H9 (cell line): ENCODE results near the gene S1PR3. TPM values are rescaled to one million over a fixed set of nuclear protein-coding genes. Genes with fewer than 3 reads are reported as not detected.

Experiments
- DNase-seq: peaks from one replicate; pipeline ENCODE4 v3.0.0-alpha.2; 2017
- H2AFZ ChIP-seq: one replicate; pipeline ENCODE4 v1.6.1; 2013; ENCODE audit warnings: mild to moderate bottlenecking, low read length, control low read depth, moderate library complexity
- H2AK5ac ChIP-seq: 2 replicates; pipeline ENCODE4 v1.6.1; 2013; ENCODE audit warnings: low read length, control low read depth, mixed read lengths; ENCODE audit not compliant: insufficient read length
- H2BK120ac ChIP-seq: one replicate; pipeline ENCODE4 v1.6.1; 2013; ENCODE audit warnings: low read depth, mild to moderate bottlenecking, low read length, control low read depth, inconsistent platforms; ENCODE audit not compliant: poor library complexity, severe bottlenecking
- H2BK12ac ChIP-seq: 2 replicates; pipeline ENCODE4 v1.6.1; 2013; ENCODE audit warnings: low read length, control low read depth, mixed read lengths, low read depth; ENCODE audit not compliant: insufficient read length
- H2BK15ac ChIP-seq: 2 replicates; pipeline ENCODE4 v1.6.1; 2013; ENCODE audit warnings: low read depth, low read length, control low read depth
- H2BK20ac ChIP-seq: one replicate; pipeline ENCODE4 v1.6.1; 2013; ENCODE audit warnings: low read depth, mild to moderate bottlenecking, low read length, control low read depth, inconsistent platforms; ENCODE audit not compliant: poor library complexity, severe bottlenecking
- H2BK5ac ChIP-seq: 2 replicates; pipeline ENCODE4 v1.6.1; 2013; ENCODE audit warnings: low read length, control low read depth, mixed read lengths; ENCODE audit not compliant: insufficient read length
- H3K14ac ChIP-seq: 2 replicates; pipeline ENCODE4 v1.6.1; 2013; ENCODE audit warnings: low read length, control low read depth; ENCODE audit not compliant: insufficient read depth
- H3K18ac ChIP-seq: 2 replicates; pipeline ENCODE4 v1.6.1; 2013; ENCODE audit warnings: low read depth, mild to moderate bottlenecking, mixed read lengths, low read length, control low read depth; ENCODE audit not compliant: insufficient read length
- H3K23ac ChIP-seq: 2 replicates; pipeline ENCODE4 v1.6.1; 2013; ENCODE audit warnings: low read length, control low read depth, mixed read lengths, low read depth; ENCODE audit not compliant: insufficient read length
- H3K23me2 ChIP-seq: 2 replicates; pipeline ENCODE4 v1.6.1; 2013; ENCODE audit warnings: low read depth, mild to moderate bottlenecking, mixed read lengths, low read length, control low read depth; ENCODE audit not compliant: insufficient read length, poor library complexity, severe bottlenecking
- H3K27ac ChIP-seq: 2 replicates; pipeline ENCODE4 v1.5.1; 2013; ENCODE audit warnings: low read length, control low read depth, mixed read lengths, low read depth; ENCODE audit not compliant: insufficient read length
- H3K27me3 ChIP-seq: 2 replicates; pipeline ENCODE4 v1.6.1; 2013; ENCODE audit warnings: low read length, control low read depth, inconsistent platforms; ENCODE audit not compliant: insufficient read depth
- H3K4ac ChIP-seq: 2 replicates; pipeline ENCODE4 v1.6.1; 2013; ENCODE audit warnings: low read depth, mild to moderate bottlenecking, control low read depth, inconsistent platforms, low read length, moderate library complexity
- H3K4me1 ChIP-seq: 2 replicates; pipeline ENCODE4 v1.6.1; 2013; ENCODE audit warnings: low read length, control low read depth, inconsistent platforms; ENCODE audit not compliant: insufficient read depth
- H3K4me2 ChIP-seq: 2 replicates; pipeline ENCODE4 v1.6.1; 2013; ENCODE audit warnings: low read length, control low read depth, mixed read lengths; ENCODE audit not compliant: insufficient read length, insufficient read depth
- H3K56ac ChIP-seq: 2 replicates; pipeline ENCODE4 v1.6.1; 2013; ENCODE audit warnings: low read depth, mild to moderate bottlenecking, mixed read lengths, low read length, control low read depth; ENCODE audit not compliant: insufficient read length
- H3K79me1 ChIP-seq: 2 replicates; pipeline ENCODE4 v1.6.1; 2013; ENCODE audit warnings: low read depth, mild to moderate bottlenecking, moderate library complexity, low read length, control low read depth, inconsistent platforms; ENCODE audit not compliant: insufficient read depth, poor library complexity, severe bottlenecking
- H3K79me2 ChIP-seq: 2 replicates; pipeline ENCODE4 v1.6.1; 2013; ENCODE audit warnings: low read length, control low read depth, inconsistent platforms; ENCODE audit not compliant: insufficient read depth
- H3K9ac ChIP-seq: 2 replicates; pipeline ENCODE4 v1.6.1; 2013; ENCODE audit warnings: low read length, control low read depth, mixed read lengths; ENCODE audit not compliant: insufficient read length; ENCODE audit errors: extremely low read depth
- H3K9me3 ChIP-seq: one replicate; pipeline ENCODE4 v1.6.1; 2013; ENCODE audit warnings: low read depth, low read length, inconsistent platforms; ENCODE audit not compliant: control insufficient read depth
- H3T11ph ChIP-seq: one replicate; pipeline ENCODE4 v1.6.1; 2013; ENCODE audit warnings: mild to moderate bottlenecking, low read length, control low read depth, inconsistent platforms
- H4K20me1 ChIP-seq: one replicate; pipeline ENCODE4 v1.6.1; 2013; ENCODE audit not compliant: control insufficient read depth, insufficient read length, insufficient read depth
- H4K5ac ChIP-seq: 2 replicates; pipeline ENCODE4 v1.6.1; 2013; ENCODE audit warnings: low read depth, mild to moderate bottlenecking, mixed read lengths, low read length, control low read depth; ENCODE audit not compliant: insufficient read length
- H4K8ac ChIP-seq: replicated peaks from 2 replicates; pipeline ENCODE4 v1.6.1; 2013; ENCODE audit warnings: low read length, control low read depth, mixed read lengths, low read depth; ENCODE audit not compliant: insufficient read length
- H4K91ac ChIP-seq: 2 replicates; pipeline ENCODE4 v1.6.1; 2013; ENCODE audit warnings: low read depth, mild to moderate bottlenecking, moderate library complexity, mixed read lengths, low read length, control low read depth; ENCODE audit not compliant: insufficient read length
- H3K27ac Mint-ChIP-seq, 3 experiments: 2 replicates in 2 of 3; 3 replicates in 1 of 3; pipeline ENCODE4 v1.8.0; 2020 to 2021; ENCODE audit warnings: mixed read lengths in 3 of 3, mild to moderate bottlenecking in 1 of 3, moderate library complexity in 1 of 3
- H3K27me3 Mint-ChIP-seq: 2 replicates; pipeline ENCODE4 v1.8.0; 2021; ENCODE audit warnings: low read depth, mild to moderate bottlenecking, moderate library complexity, mixed read lengths
- H3K36me3 Mint-ChIP-seq, 3 experiments: 2 replicates in 2 of 3; 3 replicates in 1 of 3; pipeline ENCODE4 v1.8.0; 2020 to 2021; ENCODE audit warnings: low read depth in 3 of 3, mixed read lengths in 3 of 3; ENCODE audit not compliant: insufficient read depth in 1 of 3
- H3K4me1 Mint-ChIP-seq, 2 experiments: 2 replicates each; pipeline ENCODE4 v1.8.0; 2020; ENCODE audit warnings: mixed read lengths in 2 of 2
- H3K4me3 Mint-ChIP-seq, 2 experiments: 2 replicates in 1 of 2; 3 replicates in 1 of 2; pipeline ENCODE4 v1.8.0; 2020 to 2021; ENCODE audit warnings: mild to moderate bottlenecking in 2 of 2, mixed read lengths in 2 of 2, moderate library complexity in 1 of 2
- H3K9me3 Mint-ChIP-seq, 2 experiments: 2 replicates in 1 of 2; 3 replicates in 1 of 2; pipeline ENCODE4 v1.8.0; 2020; ENCODE audit warnings: mild to moderate bottlenecking in 2 of 2, mixed read lengths in 2 of 2, moderate library complexity in 1 of 2
- CTCF ChIP-seq: fragments of 200-600 bp; sonication (generic); conservative IDR thresholded peaks from 3 replicates; pipeline ENCODE4 v1.8.0; 2021; ENCODE audit warnings: antibody characterized with exemption, mild to moderate bottlenecking
- WGBS: extraction: QIAGEN DNeasy Blood & Tissue Kit; methylation state at CpG from one replicate; pipeline ENCODE4 v1.1.7; 2013; ENCODE audit warnings: missing lambda C conversion rate, low lambda C conversion rate, mixed read lengths; ENCODE audit not compliant: insufficient read length; ENCODE audit errors: extremely low coverage; 5-methylcytosine and 5-hydroxymethylcytosine counted together
- total RNA-seq: library from RNA; stranded (reverse); gene quantifications from 2 replicates; pipeline ENCODE4 v1.2.1, GENCODE V29; 2021

The S1PR3 gene
- total RNA-seq, 1 experiment from 2014 or later = 3.3 TPM

DNA sequence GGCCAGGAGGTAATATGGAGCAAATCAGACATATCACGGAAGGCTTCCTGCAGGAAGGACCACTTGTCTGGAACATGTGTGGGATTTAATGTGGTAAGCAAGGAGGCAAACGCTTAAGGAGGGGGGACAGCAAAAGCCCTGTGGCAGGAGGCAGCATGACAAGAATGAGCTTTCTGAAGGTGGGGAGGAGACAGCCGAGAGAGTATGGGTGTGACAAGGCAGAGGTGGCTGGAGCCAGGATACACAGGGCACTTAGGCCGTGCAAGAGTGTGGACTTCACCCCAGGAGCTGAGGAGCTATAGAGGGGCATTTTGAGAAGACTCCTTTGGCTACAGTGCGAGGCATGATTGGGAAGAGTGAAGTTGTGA, 14.4 kb upstream of the S1PR3 start:
- H2BK120ac ChIP-seq = no peak overlapping the region
- no peak overlapping the region for H3K27ac ChIP-seq
- H3K56ac ChIP-seq = no peak overlapping the region
- no peak overlapping the region for H2AFZ ChIP-seq
- H4K5ac ChIP-seq = no peak overlapping the region
- H3K4me1 Mint-ChIP-seq = peaks cover 3 to 8% of the 10 kb centered on the region in 2 experiments
- no peaks in the 10 kb centered on the region for H3K79me1 ChIP-seq
- no peak overlapping the region for H2BK15ac ChIP-seq
- H2BK12ac ChIP-seq = no peak overlapping the region
- no peak for DNase-seq
- no peaks in the 10 kb centered on the region for H3K79me2 ChIP-seq
- TF ChIP-seq CTCF = no peak
- no peak overlapping the region for H3K4me2 ChIP-seq
- no peak overlapping the region for H3K4ac ChIP-seq
- no peak overlapping the region for H3K4me3 Mint-ChIP-seq
- no peaks in the 10 kb centered on the region for H3K4me1 ChIP-seq
- H3K23ac ChIP-seq = no peak overlapping the region
- peaks cover 5% of the 10 kb centered on the region for H3K9me3 ChIP-seq
- H3K36me3 Mint-ChIP-seq = peaks cover 2 to 9% (median 5%) of the 10 kb centered on the region in 3 experiments; a peak in 6 of 7 replicates
- no peak overlapping the region for H3K18ac ChIP-seq
- no peak overlapping the region for H3K14ac ChIP-seq
- H3K23me2 ChIP-seq = no peaks in the 10 kb centered on the region
- H3K9ac ChIP-seq = no peak overlapping the region
- H3K27me3 Mint-ChIP-seq = no peaks in the 10 kb centered on the region
- H4K91ac ChIP-seq = no peak overlapping the region
- H2BK20ac ChIP-seq = no peak overlapping the region
- no peak overlapping the region for H2BK5ac ChIP-seq
- no CpG with 5 or more reads among the region's 5 CpGs for WGBS
- no peaks in the 10 kb centered on the region for H4K20me1 ChIP-seq
- H3K9me3 Mint-ChIP-seq = peaks cover 10% of the 10 kb centered on the region in 2 experiments; a peak in 4 of 5 replicates
- no peak overlapping the region for H4K8ac ChIP-seq
- H2AK5ac ChIP-seq = no peak overlapping the region
- H3K27ac Mint-ChIP-seq = no peak overlapping the region
- H3T11ph ChIP-seq = no peak overlapping the region
- H3K27me3 ChIP-seq = no peaks in the 10 kb centered on the region
